ENCODE results near the gene GALNT18. TPM values are rescaled to one million over a fixed set of nuclear protein-coding genes. Genes with fewer than 3 reads are reported as not detected.

Gene GALNT18
- total RNA-seq, 1 experiment from 2014 or later = 14.1 TPM

GRCh38 chr11:11422411-11423128 is 199.2 kb downstream of the GALNT18 start:
- ChIA-PET CTCF (interaction anchor here (0.6 kb wide), 1 partner anchor 89 kb away, joined by 3 read pairs; no protein-coding TSS in a partner anchor), POLR2A (interaction anchor here (1.4 kb wide), 1 partner anchor 10 kb away, joined by 5 read pairs; no protein-coding TSS in a partner anchor)
- no peaks in the 10 kb centered on the region for H3K27me3 Mint-ChIP-seq (ENCODE audit: insufficient read depth, unreplicated experiment)
- intact Hi-C loops (cut with micrococcal nuclease) = no loop called here
- H3K27ac Mint-ChIP-seq (ENCODE audit: low read depth, unreplicated experiment) = no peak overlapping the region
- H3K4me1 Mint-ChIP-seq (ENCODE audit: insufficient read depth, unreplicated experiment) = peaks cover 57% of the 10 kb centered on the region
- peaks cover 9% of the 10 kb centered on the region for H3K36me3 Mint-ChIP-seq (ENCODE audit: insufficient read depth, unreplicated experiment)
- DNase-seq (ENCODE audit: unreplicated experiment) = peak; percentile 80
- no peak for TF ChIP-seq CTCF (IDR thresholded peaks at IDR 0.05; ENCODE audit: unreplicated experiment)
- BruUV-seq (replicated peaks) = no TSS peak
- no peaks in the 10 kb centered on the region for H3K9me3 Mint-ChIP-seq (ENCODE audit: unreplicated experiment)
- no peak overlapping the region for H3K4me3 Mint-ChIP-seq (ENCODE audit: unreplicated experiment)

- POLR2A ChIA-PET = no interaction called here
- intact Hi-C loops (cut with micrococcal nuclease) = no loop called here
- BruUV-seq (replicated peaks) = no TSS peak
- DNase-seq (ENCODE audit: unreplicated experiment) = no peak
- no peaks in the 10 kb centered on the region for H3K9me3 Mint-ChIP-seq (ENCODE audit: unreplicated experiment)
- H3K4me1 Mint-ChIP-seq (ENCODE audit: insufficient read depth, unreplicated experiment) = peaks cover 58% of the 10 kb centered on the region
- H3K27ac Mint-ChIP-seq (ENCODE audit: low read depth, unreplicated experiment) = peak overlapping the region; percentile 18
- no peaks in the 10 kb centered on the region for H3K27me3 Mint-ChIP-seq (ENCODE audit: insufficient read depth, unreplicated experiment)
- peaks cover 11% of the 10 kb centered on the region for H3K36me3 Mint-ChIP-seq (ENCODE audit: insufficient read depth, unreplicated experiment)
- CTCF ChIA-PET = interaction anchor here (0.6 to 1.1 kb wide), 4 partner anchors 8 to 990 kb away, joined by 4 read pairs; no protein-coding TSS in a partner anchor
- H3K4me3 Mint-ChIP-seq (ENCODE audit: unreplicated experiment) = no peak overlapping the region
- TF ChIP-seq CTCF (IDR thresholded peaks at IDR 0.05; ENCODE audit: unreplicated experiment) = no peak
Measured at GRCh38 chr11:11421509-11421908, 200.3 kb downstream of the GALNT18 start.

GRCh38 chr11:11420899-11421285 is 200.9 kb downstream of the GALNT18 start:
- Mint-ChIP-seq H3K4me1 (ENCODE audit: insufficient read depth, unreplicated experiment) (peaks cover 56% of the 10 kb centered on the region), H3K4me3 (ENCODE audit: unreplicated experiment) (no peak overlapping the region), H3K9me3 (ENCODE audit: unreplicated experiment) (no peaks in the 10 kb centered on the region), H3K27me3 (ENCODE audit: insufficient read depth, unreplicated experiment) (no peaks in the 10 kb centered on the region), H3K27ac (ENCODE audit: low read depth, unreplicated experiment) (peak overlapping the region; percentile 18), H3K36me3 (ENCODE audit: insufficient read depth, unreplicated experiment) (peaks cover 11% of the 10 kb centered on the region)
- CTCF ChIA-PET = interaction anchor here (0.6 to 1.1 kb wide), 3 partner anchors 9 to 295 kb away, joined by 4 read pairs; no protein-coding TSS in a partner anchor
- intact Hi-C loops (cut with micrococcal nuclease) = no loop called here
- no peak for TF ChIP-seq CTCF (IDR thresholded peaks at IDR 0.05; ENCODE audit: unreplicated experiment)
- no TSS peak for BruUV-seq (replicated peaks)
- POLR2A ChIA-PET = interaction anchor here (0.8 kb wide), 1 partner anchor 14 kb away, joined by 3 read pairs; no protein-coding TSS in a partner anchor
- no peak for DNase-seq (ENCODE audit: unreplicated experiment)

- Mint-ChIP-seq H3K27me3 (ENCODE audit: insufficient read depth, unreplicated experiment) (no peaks in the 10 kb centered on the region), H3K9me3 (ENCODE audit: unreplicated experiment) (no peaks in the 10 kb centered on the region), H3K4me1 (ENCODE audit: insufficient read depth, unreplicated experiment) (peaks cover 51% of the 10 kb centered on the region), H3K36me3 (ENCODE audit: insufficient read depth, unreplicated experiment) (peaks cover 11% of the 10 kb centered on the region), H3K4me3 (ENCODE audit: unreplicated experiment) (no peak overlapping the region), H3K27ac (ENCODE audit: low read depth, unreplicated experiment) (peak overlapping the region; percentile 18)
- no peak for TF ChIP-seq CTCF (IDR thresholded peaks at IDR 0.05; ENCODE audit: unreplicated experiment)
- intact Hi-C loops (cut with micrococcal nuclease) = no loop called here
- no peak for DNase-seq (ENCODE audit: unreplicated experiment)
- CTCF ChIA-PET = interaction anchor here (0.6 to 0.8 kb wide), 2 partner anchors 15 to 385 kb away, joined by 3 read pairs; no protein-coding TSS in a partner anchor
- BruUV-seq (replicated peaks) = no TSS peak
- POLR2A ChIA-PET = interaction anchor here (0.8 kb wide), 1 partner anchor 14 kb away, joined by 3 read pairs; no protein-coding TSS in a partner anchor
Measured at GRCh38 chr11:11420191-11420898, 201.5 kb downstream of the GALNT18 start.

All from MCF 10A (cell line).